A549 treated with Hydrocortisone at 1 μM for 4 hours (cell line): ENCODE results near the gene KCNJ12. TPM values are rescaled to one million over a fixed set of nuclear protein-coding genes. Genes with fewer than 3 reads are reported as not detected.

ENCODE experiments used
- total RNA-seq: library from RNA; stranded (reverse); fragments of 200-300 nt; extraction: Qiagen RNA extraction; gene quantifications from 5 replicates; pipeline ENCODE4 v1.2.3, GENCODE V29; 2022

Gene KCNJ12
- total RNA-seq: 1.5 to 2.0 TPM (median 1.6 TPM) in 5 replicates

GRCh38 chr17:21376081-21376758 is at the start of gene KCNJ12:
Gene KCNJ12 (plus strand): TSS chr17:21376357. CDS start chr17:21415343, 38,986 bp downstream.

Other genes with a start within 250 kb of the KCNJ12 start
- 18.2 to 22.0 TPM (median 19.4 TPM) in 5 replicates for gene DHRS7B, start 249.4 kb upstream of the KCNJ12 start, total RNA-seq
- gene TMEM11, start 162.2 kb upstream of the KCNJ12 start, total RNA-seq: 55.7 to 70.8 TPM (median 68.6 TPM) in 5 replicates
- gene NATD1, start 122.9 kb upstream of the KCNJ12 start, total RNA-seq: 3.0 to 3.9 TPM (median 3.4 TPM) in 5 replicates
- gene MAP2K3, start 91.6 kb upstream of the KCNJ12 start, total RNA-seq: 84.7 to 127 TPM (median 95.1 TPM) in 5 replicates